CD8-positive, alpha-beta memory T cell (primary cell): ENCODE results near the gene CLEC2D. TPM values are rescaled to one million over a fixed set of nuclear protein-coding genes. Genes with fewer than 3 reads are reported as not detected.
A peak's percentile ranks its signal among the peaks of the same experiment; 100 is the strongest.
"Not testable (repeated sequence)": the region's sequence is repeated elsewhere in the genome, so short reads cannot be mapped to it uniquely, and the experiment has no call there.

Experiments used
- CTCF ChIA-PET: fragments of 350-600 bp; sonication (Branson Sonifier 250); formaldehyde crosslinking; loops from one replicate; lab custom pipeline; 2021; ENCODE audit warnings: antibody characterized with exemption; lab: Charles Lee
- POLR2A ChIA-PET: fragments of 350-600 bp; sonication (Branson Sonifier 250); formaldehyde crosslinking; loops from one replicate; lab custom pipeline; 2021; ENCODE audit warnings: antibody characterized with exemption; lab: Charles Lee
- DNase-seq, 5 donors: peaks; one replicate each; pipeline versions ENCODE4 v3.0.0 to v3.0.0-alpha.2; 2020 to 2022; ENCODE audit warnings: mixed read lengths in 1 of 5
- H3K27ac ChIP-seq: one replicate; pipeline ENCODE4 v1.7.0; 2013; ENCODE audit warnings: low read depth, mild to moderate bottlenecking, low read length, moderate library complexity
- H3K27me3 ChIP-seq: 2 replicates; pipeline ENCODE4 v1.7.0; 2013; ENCODE audit warnings: low read length, mild to moderate bottlenecking; ENCODE audit not compliant: insufficient read depth, poor library complexity, severe bottlenecking
- H3K36me3 ChIP-seq: 2 replicates; pipeline ENCODE4 v1.7.0; 2013; ENCODE audit warnings: mild to moderate bottlenecking, low read length, moderate library complexity; ENCODE audit not compliant: insufficient read depth
- H3K4me1 ChIP-seq: 2 replicates; pipeline ENCODE4 v1.7.0; 2013; ENCODE audit warnings: mild to moderate bottlenecking, low read length, moderate library complexity; ENCODE audit not compliant: insufficient read depth
- H3K4me3 ChIP-seq: 2 replicates; pipeline ENCODE4 v1.7.0; 2013; ENCODE audit warnings: mild to moderate bottlenecking, low read length
- H3K9me3 ChIP-seq: 2 replicates; pipeline ENCODE4 v1.7.0; 2013; ENCODE audit warnings: mild to moderate bottlenecking, low read length
- H3K27ac Mint-ChIP-seq, 8 donors: one replicate each; pipeline ENCODE4 v1.8.0; 2020 to 2021; ENCODE audit warnings: mixed read lengths in 8 of 8, mild to moderate bottlenecking in 6 of 8, inconsistent platforms in 3 of 8, moderate library complexity in 3 of 8
- H3K27me3 Mint-ChIP-seq, 2 donors: one replicate each; pipeline ENCODE4 v1.8.0; 2020 to 2021; ENCODE audit warnings: mixed read lengths in 2 of 2, mild to moderate bottlenecking in 1 of 2, moderate library complexity in 1 of 2
- H3K36me3 Mint-ChIP-seq, 3 donors: one replicate each; pipeline ENCODE4 v1.8.0; 2020 to 2021; ENCODE audit warnings: mixed read lengths in 3 of 3, inconsistent platforms in 1 of 3, mild to moderate bottlenecking in 1 of 3
- H3K4me1 Mint-ChIP-seq, 3 donors: one replicate each; pipeline ENCODE4 v1.8.0; 2020 to 2021; ENCODE audit warnings: mixed read lengths in 3 of 3, inconsistent platforms in 1 of 3, mild to moderate bottlenecking in 1 of 3
- H3K4me3 Mint-ChIP-seq, 7 donors: one replicate each; pipeline ENCODE4 v1.8.0; 2020 to 2021; ENCODE audit warnings: mixed read lengths in 7 of 7, mild to moderate bottlenecking in 6 of 7, moderate library complexity in 4 of 7, inconsistent platforms in 2 of 7
- H3K9me3 Mint-ChIP-seq, 5 donors: one replicate each; pipeline ENCODE4 v1.8.0; 2020 to 2022; ENCODE audit warnings: mixed read lengths in 5 of 5, mild to moderate bottlenecking in 3 of 5, moderate library complexity in 2 of 5, inconsistent platforms in 1 of 5
- polyA plus RNA-seq: library from polyadenylated mRNA; unstranded; fragments of 300-500 nt; fragmentation: Illumina TruSeq; gene quantifications from one replicate; pipeline ENCODE4 v1.2.3, GENCODE V29; 2021
- total RNA-seq, 2 experiments: library from RNA; stranded (reverse); gene quantifications; one replicate each; pipeline ENCODE4 v1.2.3, GENCODE V29; 2021

Gene CLEC2D
- total and polyA plus RNA-seq, 3 experiments from 2014 or later, result 311 to 340 (median 320) TPM

GRCh38 chr12:9707356-9707755 is 37.8 kb downstream of the CLEC2D start:
- peaks cover 1 to 13% (median 4%) of the 10 kb centered on the region in 3 donors for H3K36me3 Mint-ChIP-seq
- POLR2A ChIA-PET, result interaction anchor here (1.0 to 2.1 kb wide), 7 partner anchors 8 to 69 kb away, joined by 3 to 17 read pairs (median 5); no protein-coding TSS in a partner anchor
- H3K27me3 Mint-ChIP-seq, result no peaks in the 10 kb centered on the region
- peak overlapping the region in 6 of 7 donors; percentile 38 to 80 (median 72) for H3K4me3 Mint-ChIP-seq
- H3K9me3 ChIP-seq, result no peaks in the 10 kb centered on the region
- H3K27me3 ChIP-seq, result no peaks in the 10 kb centered on the region
- H3K27ac ChIP-seq, result no peak overlapping the region
- H3K4me1 Mint-ChIP-seq, result peaks cover 64 to 81% (median 70%) of the 10 kb centered on the region in 3 donors
- H3K4me1 ChIP-seq, result peaks cover 49% of the 10 kb centered on the region
- no peak for DNase-seq
- peaks cover 0 to 3% (median 0%) of the 10 kb centered on the region in 5 donors for H3K9me3 Mint-ChIP-seq
- H3K4me3 ChIP-seq, result peak overlapping the region; percentile 18
- CTCF ChIA-PET, result interaction anchor here (0.9 to 4.5 kb wide), 20 partner anchors 8 to 377 kb away, joined by 3 to 80 read pairs (median 6); no protein-coding TSS in a partner anchor
- peak overlapping the region; percentile 75 to 95 (median 92) for H3K27ac Mint-ChIP-seq
- H3K36me3 ChIP-seq, result no peaks in the 10 kb centered on the region

GRCh38 chr12:9707864-9708808 is 38.6 kb downstream of the CLEC2D start:
- Histone ChIP-seq H3K9me3 (no peaks in the 10 kb centered on the region), H3K27ac (no peak overlapping the region), H3K4me1 (peaks cover 41% of the 10 kb centered on the region), H3K27me3 (no peaks in the 10 kb centered on the region), H3K36me3 (no peaks in the 10 kb centered on the region), H3K4me3 (peak overlapping the region; percentile 18)
- peak; percentile 48 to 80 (median 66) for DNase-seq
- Mint-ChIP-seq H3K9me3 (peaks cover 0 to 3% (median 0%) of the 10 kb centered on the region in 5 donors), H3K27ac (peak overlapping the region; percentile 75 to 95 (median 92)), H3K4me1 (peaks cover 56 to 74% (median 63%) of the 10 kb centered on the region in 3 donors), H3K27me3 (no peaks in the 10 kb centered on the region), H3K4me3 (peak overlapping the region; percentile 38 to 83 (median 73)), H3K36me3 (peaks cover 1 to 13% (median 4%) of the 10 kb centered on the region in 3 donors)
- POLR2A ChIA-PET, result interaction anchor here (0.6 to 2.1 kb wide), 13 partner anchors 9 to 280 kb away, joined by 3 to 17 read pairs (median 3); no protein-coding TSS in a partner anchor
- CTCF ChIA-PET, result interaction anchor here (0.6 to 4.5 kb wide), 39 partner anchors 8 to 378 kb away, joined by 3 to 80 read pairs (median 4); no protein-coding TSS in a partner anchor

DNA sequence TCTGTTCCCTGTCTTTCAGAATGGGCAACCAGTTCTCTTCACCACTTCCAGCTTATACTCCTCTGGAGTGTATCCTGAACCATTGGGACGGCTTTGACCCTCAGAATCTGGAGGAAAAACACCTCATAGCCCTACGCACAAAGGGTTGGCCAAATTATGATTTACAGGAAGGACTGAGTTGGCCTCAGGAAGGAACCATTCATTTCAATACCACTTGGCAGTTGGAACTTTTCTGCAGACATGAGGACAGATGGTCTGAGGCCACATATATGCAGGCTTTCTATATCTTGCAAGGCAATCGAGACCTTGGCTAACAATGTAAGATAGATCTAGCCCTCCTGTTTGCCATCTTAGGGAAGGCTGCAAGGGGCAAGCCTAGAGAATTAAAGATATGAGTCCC is 39.3 kb downstream of the CLEC2D start:
- no peaks in the 10 kb centered on the region for H3K27me3 ChIP-seq
- Mint-ChIP-seq H3K4me1 (peaks cover 51 to 70% (median 59%) of the 10 kb centered on the region in 3 donors), H3K27ac (peak overlapping the region; percentile 31 to 95 (median 86)), H3K36me3 (peaks cover 1 to 13% (median 4%) of the 10 kb centered on the region in 3 donors), H3K27me3 (no peaks in the 10 kb centered on the region), H3K4me3 (no peak overlapping the region), H3K9me3 (peaks cover 0 to 3% (median 0%) of the 10 kb centered on the region in 5 donors)
- no peaks in the 10 kb centered on the region for H3K9me3 ChIP-seq
- DNase-seq, result no peak
- ChIA-PET CTCF (interaction anchor here (1.0 to 4.5 kb wide), 27 partner anchors 9 to 379 kb away, joined by 3 to 80 read pairs (median 6); no protein-coding TSS in a partner anchor), POLR2A (interaction anchor here (0.6 to 1.4 kb wide), 5 partner anchors 8 to 86 kb away, joined by 3 to 5 read pairs (median 3); no protein-coding TSS in a partner anchor)
- no peak overlapping the region for H3K27ac ChIP-seq
- no peaks in the 10 kb centered on the region for H3K36me3 ChIP-seq
- peaks cover 35% of the 10 kb centered on the region for H3K4me1 ChIP-seq
- no peak overlapping the region for H3K4me3 ChIP-seq

GRCh38 chr12:9710584-9711375 is 41.3 kb downstream of the CLEC2D start:
- H3K9me3 Mint-ChIP-seq, result peaks cover 0 to 3% (median 0%) of the 10 kb centered on the region in 5 donors
- peaks cover 30% of the 10 kb centered on the region for H3K4me1 ChIP-seq
- no peak for DNase-seq

DNA sequence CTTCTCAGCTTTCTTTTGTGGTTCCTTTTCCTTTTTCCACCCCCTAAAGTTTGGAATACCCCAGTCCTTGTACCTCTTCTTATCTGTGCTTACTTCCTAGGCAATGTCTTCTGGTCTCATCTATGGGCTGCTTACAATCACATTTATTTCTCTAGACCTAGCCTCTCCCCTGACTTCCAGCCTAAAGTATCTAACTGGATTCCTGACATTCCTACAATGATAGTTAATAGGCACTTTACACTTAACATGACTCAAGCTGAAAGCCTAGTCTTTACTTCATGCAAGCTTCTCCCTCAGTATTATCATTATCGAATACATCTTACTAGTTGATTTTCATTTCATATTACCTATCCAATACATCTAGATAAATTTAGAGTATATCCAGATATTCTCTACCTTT is 42.2 kb downstream of the CLEC2D start:
- DNase-seq, result no peak
- Mint-ChIP-seq H3K9me3 (no peaks in the 10 kb centered on the region), H3K4me3 (no peak overlapping the region), H3K27me3 (no peaks in the 10 kb centered on the region), H3K4me1 (peaks cover 39 to 47% (median 39%) of the 10 kb centered on the region in 3 donors), H3K36me3 (peaks cover 0 to 2% (median 1%) of the 10 kb centered on the region in 3 donors), H3K27ac (peak overlapping the region in 5 of 8 donors; percentile 3 to 91 (median 24))
- Histone ChIP-seq H3K27ac (no peak overlapping the region), H3K4me3 (no peak overlapping the region), H3K36me3 (no peaks in the 10 kb centered on the region), H3K27me3 (no peaks in the 10 kb centered on the region), H3K4me1 (peaks cover 21% of the 10 kb centered on the region), H3K9me3 (no peaks in the 10 kb centered on the region)
- ChIA-PET CTCF (interaction anchor here (0.7 to 2.1 kb wide), 6 partner anchors 18 to 242 kb away, joined by 3 to 10 read pairs (median 4); no protein-coding TSS in a partner anchor), POLR2A (interaction anchor here (0.6 to 1.3 kb wide), 4 partner anchors 11 to 90 kb away, joined by 3 to 6 read pairs (median 4); no protein-coding TSS in a partner anchor)

More at GRCh38 chr12:9710584-9711375, 41.3 kb downstream of the CLEC2D start:
- no peak overlapping the region for H3K27ac ChIP-seq
- no peaks in the 10 kb centered on the region for H3K36me3 ChIP-seq
- H3K9me3 ChIP-seq, result no peaks in the 10 kb centered on the region
- peaks cover 41 to 56% (median 47%) of the 10 kb centered on the region in 3 donors for H3K4me1 Mint-ChIP-seq
- no peak overlapping the region for H3K4me3 ChIP-seq
- peaks cover 1 to 7% (median 4%) of the 10 kb centered on the region in 3 donors for H3K36me3 Mint-ChIP-seq
- no peaks in the 10 kb centered on the region for H3K27me3 ChIP-seq
- CTCF ChIA-PET, result interaction anchor here (0.7 to 2.1 kb wide), 7 partner anchors 19 to 242 kb away, joined by 3 to 10 read pairs (median 3); no protein-coding TSS in a partner anchor
- H3K4me3 Mint-ChIP-seq, result no peak overlapping the region
- POLR2A ChIA-PET, result interaction anchor here (0.6 to 1.3 kb wide), 4 partner anchors 10 to 91 kb away, joined by 3 to 6 read pairs (median 4); no protein-coding TSS in a partner anchor
- no peaks in the 10 kb centered on the region for H3K27me3 Mint-ChIP-seq
- H3K27ac Mint-ChIP-seq, result peak overlapping the region in 7 of 8 donors; percentile 21 to 91 (median 45)

- H3K9me3 Mint-ChIP-seq, CTCF ChIA-PET, POLR2A ChIA-PET, H3K27ac Mint-ChIP-seq, H3K36me3 ChIP-seq, H3K27ac ChIP-seq, H3K27me3 ChIP-seq, H3K4me1 ChIP-seq, H3K27me3 Mint-ChIP-seq, H3K9me3 ChIP-seq, H3K36me3 Mint-ChIP-seq, DNase-seq, H3K4me3 ChIP-seq: not testable (repeated sequence)
- Mint-ChIP-seq H3K4me1 (peaks cover 25 to 32% (median 25%) of the 10 kb centered on the region in 3 donors), H3K4me3 (peak overlapping the region in 1 of 7 donors; percentile 18)
These were observed 43.6 kb downstream of the CLEC2D start for GRCh38 chr12:9713032-9713558.
